GM13977 (cell line): ENCODE data around the gene CIITA.

Experiments
- DNase-seq: peaks from one replicate; pipeline ENCODE4 v3.0.0; 2012; ENCODE audit warnings: low spot score
- CTCF ChIP-seq: IDR thresholded peaks from 2 replicates; pipeline ENCODE4 v1.5.1; 2012; ENCODE audit warnings: mild to moderate bottlenecking, control low read depth; ENCODE audit not compliant: insufficient read depth; ENCODE audit errors: extremely low read depth, missing control alignments
- in situ Hi-C: fragments of 300-500 bp; cut with MboI; formaldehyde crosslinking; loops from one replicate; pipeline ENCODE4 v1.12.0; 2022; ENCODE audit warnings: low sequenced_read_pairs, low pct_unique_long_range_greater_than_20kb, mixed read lengths, inconsistent platforms; ENCODE audit not compliant: unreplicated experiment

CIITA gene

GRCh38 chr16:10929853-10930754 is 53.1 kb downstream of the CIITA start:
- in situ Hi-C loops: no loop called here
- no peak for TF ChIP-seq CTCF
- DNase-seq: no peak

GRCh38 chr16:10930755-10931093 is 53.7 kb downstream of the CIITA start:
- DNase-seq: no peak
- TF ChIP-seq CTCF: peak; percentile 32
- in situ Hi-C loops: no loop called here

GRCh38 chr16:10931134-10931533 is 54.1 kb downstream of the CIITA start:
- TF ChIP-seq CTCF: no peak
- in situ Hi-C loops: no loop called here
- no peak for DNase-seq

- in situ Hi-C loops: no loop called here
- no peak for TF ChIP-seq CTCF
- DNase-seq: no peak
Measured at GRCh38 chr16:10931977-10932632, 55.1 kb downstream of the CIITA start.

GRCh38 chr16:10932959-10933710 is 56.1 kb downstream of the CIITA start:
- DNase-seq: no peak
- in situ Hi-C loops: no loop called here

More at GRCh38 chr16:10932959-10933710, 56.1 kb downstream of the CIITA start:
- TF ChIP-seq CTCF: no peak
